Umbilical cord (tissue), 2 donors: ENCODE data around the gene DOHH. TPM values are rescaled to one million over a fixed set of nuclear protein-coding genes. Genes with fewer than 3 reads are reported as not detected.
"Not testable (repeated sequence)": the region's sequence is repeated elsewhere in the genome, so short reads cannot be mapped to it uniquely, and the experiment has no call there.

ENCODE experiments used
- DNase-seq: peaks from one replicate; pipeline ENCODE4 v3.0.0-alpha.2; 2015; ENCODE audit warnings: low spot score
- total RNA-seq: library from RNA; depleted of rRNA; stranded (reverse); fragments of >200 nt; gene quantifications from one replicate; pipeline ENCODE4 v1.2.3, GENCODE V29; 2014; ENCODE audit warnings: low replicate concordance; ENCODE audit not compliant: insufficient read depth

The DOHH gene
- total RNA-seq, 1 donor from 2014 or later, result 7.7 TPM

- DNase-seq, result no peak
Measured at GRCh38 chr19:3519126-3519525, 18.7 kb upstream of the DOHH start.

GRCh38 chr19:3518659-3519058 lies 18.2 kb upstream of the DOHH start:
- DNase-seq, result no peak

- no peak for DNase-seq
Measured at GRCh38 chr19:3518255-3518654, 17.8 kb upstream of the DOHH start.

GRCh38 chr19:3517638-3518037 lies 17.2 kb upstream of the DOHH start:
- DNase-seq, result no peak

GRCh38 chr19:3516675-3517207 lies 16.3 kb upstream of the DOHH start:
- DNase-seq, result no peak

- DNase-seq, result no peak
Measured at GRCh38 chr19:3515891-3516422, 15.5 kb upstream of the DOHH start.

- no peak for DNase-seq
Measured at GRCh38 chr19:3514930-3515329, 14.5 kb upstream of the DOHH start.

GRCh38 chr19:3513229-3514140 lies 13.0 kb upstream of the DOHH start:
- DNase-seq, result no peak

GRCh38 chr19:3512562-3513228 lies 12.2 kb upstream of the DOHH start:
- no peak for DNase-seq

GRCh38 chr19:3511506-3512251 lies 11.2 kb upstream of the DOHH start:
- no peak for DNase-seq

- no peak for DNase-seq
Measured at GRCh38 chr19:3510727-3511126, 10.3 kb upstream of the DOHH start.

GRCh38 chr19:3509566-3509989 lies 9.1 kb upstream of the DOHH start:
- DNase-seq, result no peak

- DNase-seq, result no peak
Measured at GRCh38 chr19:3508771-3509535, 8.5 kb upstream of the DOHH start.

GRCh38 chr19:3508121-3508661 lies 7.7 kb upstream of the DOHH start:
- not testable (repeated sequence) for DNase-seq

GRCh38 chr19:3507371-3508120 lies 7.1 kb upstream of the DOHH start:
- peak; percentile 40 for DNase-seq

GRCh38 chr19:3506384-3507340 lies 6.2 kb upstream of the DOHH start:
- peak; percentile 30 for DNase-seq

GRCh38 chr19:3505598-3506383 lies 5.3 kb upstream of the DOHH start, which contains the start of gene FZR1:
TSS of gene FZR1 (plus strand) at chr19:3506311. CDS start at chr19:3522990, 16,679 bp downstream.
- DNase-seq, result peak; percentile 99

GRCh38 chr19:3504735-3505134 lies 4.3 kb upstream of the DOHH start:
- DNase-seq, result peak; percentile 69
